ENCODE data around the gene VAV2. TPM values are rescaled to one million over a fixed set of nuclear protein-coding genes. Genes with fewer than 3 reads are reported as not detected.
A peak's percentile ranks its signal among the peaks of the same experiment; 100 is the strongest.

Gene VAV2
- polyA plus RNA-seq (2013, experiment 1 of 2): 12.2 TPM
- polyA plus RNA-seq (2013, experiment 2 of 2): 12.3 TPM

GRCh38 chr9:133991964-133992779 lies at the start of gene VAV2:
TSS of gene VAV2 (minus strand) at chr9:133992324. CDS start at chr9:133992278, 46 bp downstream.
- H3K18ac ChIP-seq (ENCODE audit: low read length): peak within 1 kb of the TSS; percentile 94
- H3K4me3 ChIP-seq (ENCODE audit: low read length): peak within 1 kb of the TSS; percentile 74
- peak within 1 kb of the TSS; percentile 99 for H3K4me2 ChIP-seq (ENCODE audit: low read length)
- peak within 1 kb of the TSS; percentile 42 for H3K27ac ChIP-seq (ENCODE audit: low read depth, low read length)
- H3K36me3 ChIP-seq (ENCODE audit: control insufficient read depth, insufficient read depth, low read length): no peaks in the 10 kb centered on the region
- peaks cover 10% of the 10 kb centered on the region for H3K79me1 ChIP-seq (ENCODE audit: low read length)
- H2BK120ac ChIP-seq (ENCODE audit: low read depth, low read length): peak within 1 kb of the TSS; percentile 52
- H3K4ac ChIP-seq (ENCODE audit: low read depth, low read length): peak within 1 kb of the TSS; percentile 89
- H3K79me2 ChIP-seq (ENCODE audit: control insufficient read depth, insufficient read depth, low read length): peaks cover 15% of the 10 kb centered on the region
- H3K27me3 ChIP-seq (ENCODE audit: insufficient read depth, low read length, poor library complexity): no peaks in the 10 kb centered on the region
- H2AK5ac ChIP-seq (ENCODE audit: low read length): peak within 1 kb of the TSS; percentile 14
- H3K23ac ChIP-seq (ENCODE audit: low read length): peak within 1 kb of the TSS; percentile 98
- no peak within 1 kb of the TSS for H4K5ac ChIP-seq (ENCODE audit: low read length)
- H3K9ac ChIP-seq (ENCODE audit: low read length): peak within 1 kb of the TSS; percentile 89
- peak within 1 kb of the TSS; percentile 92 for H4K8ac ChIP-seq (ENCODE audit: low read depth, low read length)
- peak within 1 kb of the TSS; percentile 96 for H3K56ac ChIP-seq (ENCODE audit: low read length)
- no CpG with 5 or more reads among the region's 124 CpGs for WGBS (ENCODE audit: extremely low coverage, insufficient coverage, low lambda C conversion rate)
- peak within 1 kb of the TSS; percentile 77 for H2BK5ac ChIP-seq (ENCODE audit: low read length)
- DNase-seq: peak; percentile 65
- no peak within 1 kb of the TSS for H2BK15ac ChIP-seq (replicated peaks; ENCODE audit: low read depth)
- H3K4me1 ChIP-seq (ENCODE audit: control insufficient read depth, low read depth, low read length): no peaks in the 10 kb centered on the region

DNA sequence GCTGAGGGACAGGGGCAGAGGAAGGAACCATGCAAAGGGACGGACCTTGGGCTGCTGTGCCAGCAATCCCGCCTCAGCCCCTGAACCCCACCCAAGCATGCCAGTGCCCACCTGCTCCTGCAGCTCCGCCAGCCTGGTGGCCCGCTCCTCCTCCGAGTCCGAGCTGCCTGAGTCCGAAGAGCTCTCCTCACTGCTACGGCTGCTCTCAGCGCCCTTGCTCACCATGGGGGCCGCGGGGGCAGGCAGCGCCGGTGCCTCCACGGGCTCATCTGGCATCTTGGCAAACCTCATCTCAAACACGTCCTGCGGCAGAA lies 49.5 kb upstream of the VAV2 start:
- H3K56ac ChIP-seq (ENCODE audit: low read length): no peak overlapping the region
- H3K18ac ChIP-seq (ENCODE audit: low read length): no peak overlapping the region
- no peak overlapping the region for H3K9ac ChIP-seq (ENCODE audit: low read length)
- no peaks in the 10 kb centered on the region for H3K27me3 ChIP-seq (ENCODE audit: insufficient read depth, low read length, poor library complexity)
- no peaks in the 10 kb centered on the region for H3K4me1 ChIP-seq (ENCODE audit: control insufficient read depth, low read depth, low read length)
- no peak overlapping the region for H2BK15ac ChIP-seq (replicated peaks; ENCODE audit: low read depth)
- no peaks in the 10 kb centered on the region for H3K79me1 ChIP-seq (ENCODE audit: low read length)
- H4K8ac ChIP-seq (ENCODE audit: low read depth, low read length): no peak overlapping the region
- H2BK120ac ChIP-seq (ENCODE audit: low read depth, low read length): no peak overlapping the region
- H3K4me2 ChIP-seq (ENCODE audit: low read length): no peak overlapping the region
- no peak overlapping the region for H4K5ac ChIP-seq (ENCODE audit: low read length)
- no peak overlapping the region for H2BK5ac ChIP-seq (ENCODE audit: low read length)
- no CpG with 5 or more reads among the region's 16 CpGs for WGBS (ENCODE audit: extremely low coverage, insufficient coverage, low lambda C conversion rate)
- H3K23ac ChIP-seq (ENCODE audit: low read length): no peak overlapping the region
- no peak overlapping the region for H3K27ac ChIP-seq (ENCODE audit: low read depth, low read length)
- no peaks in the 10 kb centered on the region for H3K79me2 ChIP-seq (ENCODE audit: control insufficient read depth, insufficient read depth, low read length)
- DNase-seq: no peak
- H3K4ac ChIP-seq (ENCODE audit: low read depth, low read length): no peak overlapping the region
- no peak overlapping the region for H2AK5ac ChIP-seq (ENCODE audit: low read length)
- H3K4me3 ChIP-seq (ENCODE audit: low read length): no peak overlapping the region
- peaks cover 12% of the 10 kb centered on the region for H3K36me3 ChIP-seq (ENCODE audit: control insufficient read depth, insufficient read depth, low read length)

DNA sequence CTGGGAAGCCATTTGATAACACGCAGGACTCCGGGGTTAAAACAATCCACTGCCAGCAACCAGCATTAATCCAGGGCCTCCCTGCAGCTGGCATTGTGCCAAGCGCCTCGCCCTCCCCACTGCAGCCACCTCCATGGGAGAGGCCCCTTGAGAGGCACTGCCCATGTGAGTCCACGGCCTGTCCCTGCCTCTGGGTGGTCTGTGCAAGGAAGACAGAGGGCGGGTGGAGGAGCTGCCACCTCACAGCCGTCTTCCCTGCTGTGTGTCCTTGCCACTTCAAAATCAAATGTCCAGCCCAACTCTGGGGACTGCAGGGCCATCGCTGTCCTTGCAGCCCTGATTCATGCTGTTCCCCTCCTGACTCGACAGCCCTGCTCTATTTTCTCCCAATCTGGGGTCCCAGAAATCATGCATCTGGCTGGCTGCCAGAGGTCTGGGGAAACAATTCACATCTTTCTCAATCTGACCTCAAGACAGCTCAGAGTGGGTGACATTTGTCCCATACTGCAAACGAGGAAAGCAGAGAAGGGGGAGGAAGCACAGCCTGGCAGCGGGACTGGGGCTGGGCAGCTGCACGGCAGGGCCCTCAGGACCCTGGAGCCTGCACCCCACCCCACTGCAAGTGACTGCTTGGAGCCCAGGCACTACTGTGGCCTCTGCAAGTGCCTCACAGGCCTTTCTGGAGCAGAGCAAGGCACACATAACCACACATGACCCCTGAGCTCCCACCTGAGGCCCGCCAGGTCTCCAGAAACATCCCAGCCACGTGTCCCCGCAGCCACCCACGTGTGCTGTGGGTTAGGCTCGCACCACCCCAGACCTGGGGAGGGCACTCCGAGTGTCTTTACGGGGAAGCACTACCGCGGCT lies 48.9 kb upstream of the VAV2 start:
- WGBS (ENCODE audit: extremely low coverage, insufficient coverage, low lambda C conversion rate): no CpG with 5 or more reads among the region's 21 CpGs
- Histone ChIP-seq H2BK15ac (replicated peaks; ENCODE audit: low read depth) (no peak overlapping the region), H3K23ac (ENCODE audit: low read length) (no peak overlapping the region), H3K18ac (ENCODE audit: low read length) (no peak overlapping the region), H3K4me1 (ENCODE audit: control insufficient read depth, low read depth, low read length) (no peaks in the 10 kb centered on the region), H4K8ac (ENCODE audit: low read depth, low read length) (no peak overlapping the region), H3K79me1 (ENCODE audit: low read length) (no peaks in the 10 kb centered on the region), H3K27ac (ENCODE audit: low read depth, low read length) (no peak overlapping the region), H3K36me3 (ENCODE audit: control insufficient read depth, insufficient read depth, low read length) (peaks cover 12% of the 10 kb centered on the region), H3K4me3 (ENCODE audit: low read length) (no peak overlapping the region), H2BK120ac (ENCODE audit: low read depth, low read length) (no peak overlapping the region), H3K4ac (ENCODE audit: low read depth, low read length) (no peak overlapping the region), H3K79me2 (ENCODE audit: control insufficient read depth, insufficient read depth, low read length) (no peaks in the 10 kb centered on the region), H3K56ac (ENCODE audit: low read length) (no peak overlapping the region), H3K4me2 (ENCODE audit: low read length) (no peak overlapping the region), H2AK5ac (ENCODE audit: low read length) (no peak overlapping the region), H3K9ac (ENCODE audit: low read length) (no peak overlapping the region), H4K5ac (ENCODE audit: low read length) (no peak overlapping the region), H3K27me3 (ENCODE audit: insufficient read depth, low read length, poor library complexity) (no peaks in the 10 kb centered on the region), H2BK5ac (ENCODE audit: low read length) (no peak overlapping the region)
- DNase-seq: no peak

- Histone ChIP-seq H3K4me1 (ENCODE audit: control insufficient read depth, low read depth, low read length) (no peaks in the 10 kb centered on the region), H3K36me3 (ENCODE audit: control insufficient read depth, insufficient read depth, low read length) (peaks cover 14% of the 10 kb centered on the region), H3K18ac (ENCODE audit: low read length) (no peak overlapping the region), H2BK5ac (ENCODE audit: low read length) (no peak overlapping the region), H3K23ac (ENCODE audit: low read length) (no peak overlapping the region), H3K79me2 (ENCODE audit: control insufficient read depth, insufficient read depth, low read length) (no peaks in the 10 kb centered on the region), H4K8ac (ENCODE audit: low read depth, low read length) (no peak overlapping the region), H3K27ac (ENCODE audit: low read depth, low read length) (no peak overlapping the region), H2BK15ac (replicated peaks; ENCODE audit: low read depth) (no peak overlapping the region), H3K79me1 (ENCODE audit: low read length) (no peaks in the 10 kb centered on the region), H3K4ac (ENCODE audit: low read depth, low read length) (no peak overlapping the region), H3K4me3 (ENCODE audit: low read length) (no peak overlapping the region), H3K56ac (ENCODE audit: low read length) (no peak overlapping the region), H2AK5ac (ENCODE audit: low read length) (no peak overlapping the region), H3K27me3 (ENCODE audit: insufficient read depth, low read length, poor library complexity) (no peaks in the 10 kb centered on the region), H3K9ac (ENCODE audit: low read length) (no peak overlapping the region), H3K4me2 (ENCODE audit: low read length) (no peak overlapping the region), H2BK120ac (ENCODE audit: low read depth, low read length) (no peak overlapping the region), H4K5ac (ENCODE audit: low read length) (no peak overlapping the region)
- no CpG with 5 or more reads among the region's 17 CpGs for WGBS (ENCODE audit: extremely low coverage, insufficient coverage, low lambda C conversion rate)
- no peak for DNase-seq
Measured at GRCh38 chr9:134040176-134040565, 48.0 kb upstream of the VAV2 start.

DNA sequence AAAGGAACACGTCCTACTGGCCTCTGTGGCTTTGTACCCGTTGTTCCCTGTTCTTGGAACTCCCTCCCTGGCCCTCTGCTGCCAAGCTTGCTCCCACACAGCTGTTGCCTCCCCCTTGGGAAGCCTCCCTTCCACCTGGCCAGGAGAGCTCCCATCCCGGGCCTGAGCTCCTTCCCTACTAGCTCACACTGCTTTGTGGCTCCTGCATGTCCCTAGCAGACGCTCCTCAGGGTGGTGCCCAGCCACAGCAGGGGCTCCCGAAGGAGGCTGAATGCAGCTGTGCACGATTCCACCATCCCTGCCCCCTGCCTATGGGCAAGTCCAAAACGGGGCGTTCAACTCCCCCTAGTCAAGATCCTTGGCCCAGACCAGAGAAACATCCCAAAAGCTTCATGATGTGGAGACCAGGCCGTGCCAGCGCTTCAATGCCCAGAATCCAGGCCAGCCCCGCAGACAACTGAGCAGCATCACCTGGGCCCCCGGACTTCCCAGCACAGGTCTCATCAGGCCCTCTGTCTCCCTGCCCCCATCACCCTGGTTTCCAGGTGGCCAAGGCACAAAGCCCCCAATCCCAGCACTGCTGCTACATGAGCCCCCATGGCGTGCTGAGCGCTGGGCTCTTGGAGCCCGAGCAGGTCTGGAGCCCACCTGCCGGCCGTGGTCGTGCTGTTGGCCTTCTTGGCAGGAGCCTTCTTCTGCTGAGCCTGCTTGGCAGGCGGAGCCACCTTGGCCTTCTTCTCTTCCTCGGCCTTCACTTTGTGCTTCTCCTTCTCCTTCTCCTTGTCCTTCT lies 47.5 kb upstream of the VAV2 start:
- Histone ChIP-seq H3K4ac (ENCODE audit: low read depth, low read length) (no peak overlapping the region), H3K4me1 (ENCODE audit: control insufficient read depth, low read depth, low read length) (no peaks in the 10 kb centered on the region), H2BK120ac (ENCODE audit: low read depth, low read length) (no peak overlapping the region), H2BK15ac (replicated peaks; ENCODE audit: low read depth) (no peak overlapping the region), H3K23ac (ENCODE audit: low read length) (no peak overlapping the region), H4K8ac (ENCODE audit: low read depth, low read length) (no peak overlapping the region), H2AK5ac (ENCODE audit: low read length) (no peak overlapping the region), H3K9ac (ENCODE audit: low read length) (no peak overlapping the region), H3K4me2 (ENCODE audit: low read length) (no peak overlapping the region), H3K4me3 (ENCODE audit: low read length) (no peak overlapping the region), H3K27me3 (ENCODE audit: insufficient read depth, low read length, poor library complexity) (no peaks in the 10 kb centered on the region), H4K5ac (ENCODE audit: low read length) (no peak overlapping the region), H3K27ac (ENCODE audit: low read depth, low read length) (no peak overlapping the region), H3K56ac (ENCODE audit: low read length) (no peak overlapping the region), H3K36me3 (ENCODE audit: control insufficient read depth, insufficient read depth, low read length) (peaks cover 14% of the 10 kb centered on the region), H2BK5ac (ENCODE audit: low read length) (no peak overlapping the region), H3K18ac (ENCODE audit: low read length) (no peak overlapping the region), H3K79me2 (ENCODE audit: control insufficient read depth, insufficient read depth, low read length) (no peaks in the 10 kb centered on the region), H3K79me1 (ENCODE audit: low read length) (no peaks in the 10 kb centered on the region)
- DNase-seq: no peak
- WGBS (ENCODE audit: extremely low coverage, insufficient coverage, low lambda C conversion rate): no CpG with 5 or more reads among the region's 20 CpGs

Data from mesendoderm (in vitro differentiated cells).